Upper lobe of left lung (tissue), 6 donors: ENCODE results near the gene CIBAR2. TPM values are rescaled to one million over a fixed set of nuclear protein-coding genes. Genes with fewer than 3 reads are reported as not detected.

Source experiments
- ATAC-seq, 2 donors: fragments of 200-7000 bp; cut with Tn5 transposase; one replicate each; pipeline ENCODE4 v1.9.1; 2022; ENCODE audit warnings: mild to moderate bottlenecking in 2 of 2, moderate library complexity in 2 of 2; ENCODE audit not compliant: low FRiP score in 2 of 2
- DNase-seq, 2 donors: peaks; one replicate each; pipeline ENCODE4 v3.0.0-alpha.2; 2019 to 2020
- H3K27ac ChIP-seq, 4 donors: fragments of 200-600 bp; sonication (generic); one replicate each; pipeline ENCODE4 v1.5.1; 2016 to 2019
- H3K27me3 ChIP-seq, 4 donors: fragments of 200-600 bp; sonication (generic); one replicate each; pipeline ENCODE4 v1.5.1; 2017 to 2019
- H3K36me3 ChIP-seq, 4 donors: fragments of 200-600 bp; sonication (generic); one replicate each; pipeline ENCODE4 v1.5.1; 2016 to 2019
- H3K4me1 ChIP-seq, 4 donors: fragments of 200-600 bp; sonication (generic); one replicate each; pipeline ENCODE4 v1.5.1; 2018 to 2019
- H3K4me3 ChIP-seq, 4 donors: fragments of 200-600 bp; sonication (generic); one replicate each; pipeline ENCODE4 v1.5.1; 2017 to 2019; ENCODE audit warnings: mild to moderate bottlenecking in 2 of 4, moderate library complexity in 1 of 4
- H3K9me3 ChIP-seq, 4 donors: fragments of 200-600 bp; sonication (generic); one replicate each; pipeline ENCODE4 v1.5.1; 2018 to 2019
- EP300 ChIP-seq, 4 donors: sonication (generic); formaldehyde crosslinking; IDR thresholded peaks; one replicate each; pipeline ENCODE4 v1.5.1; 2017; ENCODE audit warnings: antibody characterized with exemption in 4 of 4, control low read depth in 2 of 4
- POLR2A ChIP-seq, 4 donors: fragments of 450-650 bp; IDR thresholded peaks; one replicate each; pipeline ENCODE4 v1.5.1; 2016 to 2017; ENCODE audit warnings: antibody characterized with exemption in 4 of 4, mild to moderate bottlenecking in 2 of 4
- POLR2AphosphoS5 ChIP-seq, 2 donors: sonication (generic); formaldehyde crosslinking; IDR thresholded peaks; one replicate each; pipeline ENCODE4 v1.5.1; 2017; ENCODE audit warnings: antibody characterized with exemption in 2 of 2
- WGBS, 2 donors: methylation state at CpG; one replicate each; pipeline ENCODE4 v1.1.5; 2017 to 2018; 5-methylcytosine and 5-hydroxymethylcytosine counted together
- total RNA-seq, 6 donors: library from RNA; depleted of rRNA in 4 of 6; stranded (reverse); fragments of >200 nt in 4 of 6; gene quantifications; one replicate each; pipeline versions ENCODE4 v1.1.0 to v1.2.1, GENCODE V29; 2016 to 2021
- TF ChIP-seq, protein P1 (sequence below), 6 experiments: fragments of 450-650 bp in 4 of 6; fragments of 200-600 bp in 2 of 6; sonication (generic) in 2 of 6; IDR thresholded peaks; one replicate each; pipeline ENCODE4 v1.5.1; 2016 to 2019; ENCODE audit warnings: antibody characterized with exemption in 6 of 6
- donor health status: DM: no; HTN: no; CAD: no; lungs with moderate emphysema.
- donor health status: DM: no; HTN: yes; CAD: no; lungs with severe emphysema.

The CIBAR2 gene
- total RNA-seq, 6 donors from 2014 or later = 0.40 to 35.6 (median 9.9) TPM

DNA sequence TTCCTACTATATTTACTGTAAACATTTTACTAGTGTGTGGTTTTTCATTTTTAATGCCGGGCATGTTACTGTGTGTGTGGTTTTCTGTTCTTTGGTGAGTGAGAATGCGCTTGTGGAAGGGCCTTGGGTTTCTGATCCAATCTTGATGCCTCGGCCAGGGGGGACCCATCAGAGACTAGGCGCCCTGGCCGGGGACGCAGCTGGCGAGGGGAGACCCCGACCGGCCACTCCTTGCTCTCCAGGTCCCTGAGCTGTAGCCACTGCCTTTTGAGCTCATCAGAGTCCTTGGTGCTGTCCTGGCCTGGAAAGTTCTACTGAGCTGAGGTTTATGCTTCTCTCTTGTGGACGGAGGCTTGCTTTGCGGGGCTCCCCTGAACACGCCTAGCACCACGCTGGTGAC is 47.2 kb downstream of the CIBAR2 start:
- 94 to 98% methylated on average over 13 of the region's 13 CpGs for WGBS, 2 donors
- Histone ChIP-seq H3K36me3 (peaks cover 2 to 32% (median 27%) of the 10 kb centered on the region in 4 donors), H3K27me3 (no peaks in the 10 kb centered on the region), H3K4me3 (no peak overlapping the region), H3K4me1 (peaks cover 9 to 18% (median 13%) of the 10 kb centered on the region in 4 donors), H3K9me3 (no peaks in the 10 kb centered on the region), H3K27ac (no peak overlapping the region)
- TF ChIP-seq, protein P1, sequence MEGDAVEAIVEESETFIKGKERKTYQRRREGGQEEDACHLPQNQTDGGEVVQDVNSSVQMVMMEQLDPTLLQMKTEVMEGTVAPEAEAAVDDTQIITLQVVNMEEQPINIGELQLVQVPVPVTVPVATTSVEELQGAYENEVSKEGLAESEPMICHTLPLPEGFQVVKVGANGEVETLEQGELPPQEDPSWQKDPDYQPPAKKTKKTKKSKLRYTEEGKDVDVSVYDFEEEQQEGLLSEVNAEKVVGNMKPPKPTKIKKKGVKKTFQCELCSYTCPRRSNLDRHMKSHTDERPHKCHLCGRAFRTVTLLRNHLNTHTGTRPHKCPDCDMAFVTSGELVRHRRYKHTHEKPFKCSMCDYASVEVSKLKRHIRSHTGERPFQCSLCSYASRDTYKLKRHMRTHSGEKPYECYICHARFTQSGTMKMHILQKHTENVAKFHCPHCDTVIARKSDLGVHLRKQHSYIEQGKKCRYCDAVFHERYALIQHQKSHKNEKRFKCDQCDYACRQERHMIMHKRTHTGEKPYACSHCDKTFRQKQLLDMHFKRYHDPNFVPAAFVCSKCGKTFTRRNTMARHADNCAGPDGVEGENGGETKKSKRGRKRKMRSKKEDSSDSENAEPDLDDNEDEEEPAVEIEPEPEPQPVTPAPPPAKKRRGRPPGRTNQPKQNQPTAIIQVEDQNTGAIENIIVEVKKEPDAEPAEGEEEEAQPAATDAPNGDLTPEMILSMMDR (IDR thresholded peaks at IDR 0.05) = no peak
- TF ChIP-seq POLR2AphosphoS5 (IDR thresholded peaks at IDR 0.05) (no peak), EP300 (IDR thresholded peaks at IDR 0.05) (no peak), POLR2A (IDR thresholded peaks at IDR 0.05) (no peak)
- DNase-seq = no peak
- ATAC-seq = no peak

DNA sequence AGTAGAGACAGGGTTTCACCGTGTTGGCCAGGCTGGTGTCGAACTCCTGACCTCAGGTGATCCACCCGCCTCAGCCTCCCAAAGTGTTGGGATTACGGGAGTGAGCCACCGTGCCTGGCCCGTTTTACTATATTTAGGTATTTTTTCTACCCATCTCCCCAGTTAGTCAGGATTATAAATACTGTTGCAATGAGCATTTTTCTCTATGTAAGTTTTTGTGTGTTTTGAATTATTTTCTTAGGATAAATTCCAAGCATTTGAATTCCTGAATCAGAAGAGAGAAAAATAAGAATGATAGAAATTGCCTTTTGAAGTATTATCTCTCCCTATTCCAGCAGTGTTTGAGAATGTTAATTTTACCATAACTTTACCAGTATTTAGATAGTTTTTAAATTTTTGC is 48.1 kb downstream of the CIBAR2 start:
- H3K27ac ChIP-seq = peak overlapping the region in 2 of 4 donors; percentile 42 to 56
- no peaks in the 10 kb centered on the region for H3K9me3 ChIP-seq
- no peak for DNase-seq
- peaks cover 2 to 24% (median 20%) of the 10 kb centered on the region in 4 donors for H3K36me3 ChIP-seq
- 89 to 94% methylated on average over 6 of the region's 6 CpGs for WGBS, 2 donors
- no peak overlapping the region for H3K4me3 ChIP-seq
- no peaks in the 10 kb centered on the region for H3K27me3 ChIP-seq
- TF ChIP-seq POLR2AphosphoS5 (IDR thresholded peaks at IDR 0.05) (no peak), POLR2A (IDR thresholded peaks at IDR 0.05) (no peak), EP300 (IDR thresholded peaks at IDR 0.05) (no peak)
- TF ChIP-seq, protein P1 (IDR thresholded peaks at IDR 0.05) = no peak
- H3K4me1 ChIP-seq = peaks cover 9 to 18% (median 13%) of the 10 kb centered on the region in 4 donors
- ATAC-seq = no peak

DNA sequence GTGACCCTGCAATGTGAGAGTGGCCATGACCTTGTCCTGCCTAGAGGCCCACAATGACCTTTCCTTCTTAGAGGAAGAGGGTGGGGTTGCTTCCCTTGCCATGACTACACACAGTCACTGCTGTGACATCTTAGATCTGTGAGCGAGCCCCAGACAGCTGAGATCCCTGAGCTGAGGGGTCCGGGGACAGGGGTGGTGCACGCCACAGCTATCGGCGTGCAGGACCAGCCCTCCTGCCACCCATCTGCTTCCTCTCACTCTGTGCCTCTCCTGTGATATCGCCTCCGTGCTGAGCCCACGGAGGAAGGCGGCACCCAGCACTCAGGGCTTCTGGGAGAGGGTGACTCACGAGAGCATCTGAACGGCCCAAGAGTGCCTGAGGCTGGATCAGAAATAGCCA is 49.4 kb downstream of the CIBAR2 start:
- TF ChIP-seq EP300 (IDR thresholded peaks at IDR 0.05) (no peak), POLR2AphosphoS5 (IDR thresholded peaks at IDR 0.05) (no peak), POLR2A (IDR thresholded peaks at IDR 0.05) (no peak)
- TF ChIP-seq, protein P1 (IDR thresholded peaks at IDR 0.05) = no peak
- 59 to 76% methylated on average over 5 to 11 of the region's 11 CpGs for WGBS, 2 donors
- Histone ChIP-seq H3K4me3 (no peak overlapping the region), H3K27me3 (no peaks in the 10 kb centered on the region), H3K9me3 (no peaks in the 10 kb centered on the region), H3K4me1 (peaks cover 9 to 18% (median 13%) of the 10 kb centered on the region in 4 donors), H3K27ac (peak overlapping the region; percentile 40 to 64 (median 49)), H3K36me3 (peaks cover 2 to 14% (median 12%) of the 10 kb centered on the region in 4 donors)
- no peak for DNase-seq
- peak; percentile 27 to 48 for ATAC-seq

DNA sequence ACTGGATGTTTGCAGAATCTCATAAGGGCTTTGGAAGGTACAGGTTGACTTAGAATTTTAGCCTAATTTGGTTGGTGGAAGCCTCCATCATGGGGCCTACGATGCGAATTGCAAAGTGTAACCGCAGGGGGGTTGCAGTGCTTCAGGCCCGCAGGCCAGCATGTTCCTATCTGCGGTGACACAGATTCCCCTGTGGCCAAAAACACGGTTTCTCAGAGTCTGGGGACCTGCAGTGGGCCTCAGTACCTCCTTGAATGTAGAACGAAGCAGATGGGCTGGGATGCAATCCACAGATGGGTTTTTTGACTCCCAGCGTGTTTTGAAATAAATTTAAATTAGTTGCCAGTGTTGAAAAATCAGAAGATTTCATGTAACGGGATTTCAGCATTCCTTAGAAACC is 49.9 kb downstream of the CIBAR2 start:
- H3K36me3 ChIP-seq = peaks cover 2 to 9% (median 7%) of the 10 kb centered on the region in 4 donors
- ATAC-seq = no peak
- H3K4me3 ChIP-seq = no peak overlapping the region
- no peaks in the 10 kb centered on the region for H3K27me3 ChIP-seq
- no peak for DNase-seq
- peaks cover 9 to 18% (median 14%) of the 10 kb centered on the region in 4 donors for H3K4me1 ChIP-seq
- WGBS, 2 donors = 86 to 95% methylated on average over 7 to 9 of the region's 9 CpGs
- TF ChIP-seq POLR2A (IDR thresholded peaks at IDR 0.05) = no peak
- no peak for TF ChIP-seq EP300 (IDR thresholded peaks at IDR 0.05)
- TF ChIP-seq, protein P1 (IDR thresholded peaks at IDR 0.05) = no peak
- no peak for TF ChIP-seq POLR2AphosphoS5 (IDR thresholded peaks at IDR 0.05)
- peak overlapping the region in 1 of 4 donors; percentile 56 for H3K27ac ChIP-seq
- no peaks in the 10 kb centered on the region for H3K9me3 ChIP-seq

DNA sequence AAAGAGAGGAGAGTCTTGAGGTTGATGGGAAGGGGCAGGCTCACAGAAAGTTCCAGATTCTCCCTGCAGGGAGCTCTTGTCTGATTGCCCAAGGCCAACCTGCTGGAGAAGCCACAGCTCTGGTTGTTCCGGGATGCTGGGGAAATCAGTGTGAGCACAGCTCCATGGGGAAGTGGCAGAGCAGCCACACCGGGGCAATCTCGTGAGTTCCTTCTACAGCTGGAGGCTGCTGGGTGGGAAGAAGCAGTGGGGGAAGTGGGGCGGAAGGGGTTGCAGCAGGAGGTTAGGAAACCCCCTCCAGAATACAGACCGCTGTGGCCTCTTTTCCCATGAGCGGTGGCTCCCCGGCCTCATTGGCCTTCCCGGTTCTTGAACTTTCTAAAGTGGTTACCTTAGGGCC is 50.7 kb downstream of the CIBAR2 start:
- Histone ChIP-seq H3K27ac (peak overlapping the region in 2 of 4 donors; percentile 38 to 56), H3K36me3 (peaks cover 0 to 3% (median 0%) of the 10 kb centered on the region in 4 donors), H3K9me3 (no peaks in the 10 kb centered on the region), H3K27me3 (no peaks in the 10 kb centered on the region), H3K4me3 (no peak overlapping the region), H3K4me1 (peaks cover 13 to 24% (median 22%) of the 10 kb centered on the region in 4 donors)
- ATAC-seq (peak; percentile 55 to 76), DNase-seq (peak in 1 of 2 donors; percentile 85)
- TF ChIP-seq POLR2AphosphoS5 (IDR thresholded peaks at IDR 0.05) (peak in 1 of 2 donors; percentile 23), EP300 (IDR thresholded peaks at IDR 0.05) (no peak), POLR2A (IDR thresholded peaks at IDR 0.05) (no peak)
- TF ChIP-seq, protein P1 (IDR thresholded peaks at IDR 0.05) = no peak
- 63 to 74% methylated on average over 8 of the region's 8 CpGs for WGBS, 2 donors
